HTR-8/SVneo (cell line): ENCODE data around the gene SERINC5.

Source experiments
- DNase-seq: peaks from one replicate; pipeline ENCODE4 v3.0.0; 2011; ENCODE audit warnings: low spot score, mixed read lengths; ENCODE audit not compliant: insufficient read length
- FAIRE-seq: peaks from 2 replicates; lab custom pipeline; 2011; peaks lifted over from hg19 to GRCh38; lab: Jason Lieb, UNC

Gene SERINC5

DNA sequence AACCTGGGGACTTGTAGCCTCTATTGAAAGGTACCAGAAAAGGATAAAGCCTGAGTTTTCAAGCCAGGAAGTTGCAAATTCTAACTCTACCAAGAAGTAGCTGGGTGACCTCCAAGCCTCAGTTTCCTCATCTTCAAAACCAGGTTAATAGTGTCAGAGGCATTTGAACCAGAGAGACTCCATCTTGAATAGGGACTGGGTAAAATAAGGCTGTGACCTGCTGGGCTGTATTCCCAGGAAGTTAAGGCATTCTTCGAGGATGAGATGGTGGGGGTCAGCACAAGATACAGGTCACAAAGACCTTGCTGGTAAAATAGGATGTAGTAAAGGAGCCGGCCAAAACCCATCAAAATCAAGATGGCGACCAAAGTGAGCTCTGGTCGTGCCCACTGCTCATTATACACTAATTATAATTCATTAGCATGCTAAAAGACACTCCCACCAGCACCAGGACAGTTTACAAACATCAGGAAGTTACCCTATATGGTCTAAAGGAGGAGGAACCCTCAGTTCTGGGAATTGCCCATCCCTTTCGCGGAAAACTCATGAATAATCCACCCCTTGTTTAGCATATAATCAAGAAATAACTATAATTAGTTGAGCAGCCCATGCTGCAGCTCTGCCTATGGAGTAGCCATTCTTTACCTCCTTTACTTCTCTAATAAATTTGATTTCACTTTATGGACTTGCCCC, 3.8 kb upstream of the SERINC5 start:
- no peak for FAIRE-seq
- DNase-seq: no peak

DNA sequence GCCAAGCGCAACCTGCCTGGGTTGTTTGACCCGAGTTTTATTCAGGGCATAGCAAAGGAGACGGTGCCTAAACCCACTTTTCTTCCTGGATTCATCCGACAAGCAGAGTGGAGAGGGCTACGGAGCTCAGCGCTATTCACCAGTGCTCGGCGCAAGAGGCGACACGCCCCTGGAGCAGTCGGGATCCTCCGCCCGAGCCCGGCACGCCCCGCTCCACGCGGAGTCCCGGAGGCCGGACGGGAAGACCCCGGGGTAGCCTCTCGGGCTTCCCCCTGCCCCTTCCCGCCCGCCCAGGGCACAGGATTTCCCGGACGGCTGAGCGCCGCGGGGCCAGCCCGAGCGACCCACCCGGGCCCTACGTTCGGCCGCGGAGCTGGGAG, 427 bp downstream of the SERINC5 start:
- FAIRE-seq: no peak
- DNase-seq: peak; percentile 49

DNA sequence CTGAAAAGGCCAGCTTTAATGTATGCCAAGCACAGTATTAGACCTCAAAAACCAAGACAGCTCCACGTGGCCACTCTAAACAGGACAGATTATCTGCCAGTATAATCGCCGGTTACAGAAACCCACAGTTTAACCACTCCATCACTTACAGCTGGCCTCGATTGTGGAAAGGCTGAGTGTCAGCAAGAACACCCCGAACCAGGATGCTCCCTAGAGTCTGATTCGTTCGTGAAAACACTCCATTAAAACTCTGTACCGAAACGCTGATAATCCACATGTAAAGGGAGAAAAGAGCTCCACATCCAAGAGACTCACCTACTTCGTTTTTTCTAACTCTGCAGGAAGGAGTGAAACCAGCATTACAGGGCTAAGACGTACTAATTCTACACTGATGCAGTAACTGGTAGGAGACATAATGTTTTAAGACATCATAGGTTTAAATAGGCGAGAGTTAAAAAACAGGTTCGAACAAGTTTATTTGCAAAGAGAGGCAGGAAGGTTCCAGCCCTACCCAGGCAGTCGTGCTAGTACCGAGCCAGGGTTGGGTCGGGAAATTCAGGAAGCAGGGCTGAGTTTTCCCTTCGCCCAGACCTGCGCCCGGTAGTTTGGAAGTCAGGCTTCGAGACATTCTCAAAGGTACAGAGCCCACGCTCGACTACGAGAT, 949 bp downstream of the SERINC5 start:
- no peak for FAIRE-seq
- DNase-seq: no peak

DNA sequence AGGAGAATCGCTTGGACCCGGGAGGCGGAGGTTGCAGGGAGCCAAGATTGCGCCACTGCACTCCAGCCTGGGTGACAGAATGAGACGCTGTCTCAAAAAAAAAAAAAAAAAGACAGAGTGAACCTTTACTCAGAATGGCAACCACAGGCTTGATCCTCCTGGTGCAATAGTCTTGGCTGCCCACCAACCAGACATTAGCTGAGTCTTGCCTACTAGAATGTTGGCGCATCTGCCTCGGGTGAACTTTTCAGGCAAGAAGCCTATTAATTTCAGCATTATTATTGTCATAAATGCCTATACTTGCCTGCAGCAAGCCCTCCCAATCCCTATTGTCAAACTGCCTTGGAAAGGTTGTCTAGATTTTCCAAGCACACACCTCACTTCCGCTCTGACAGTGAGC, 4.2 kb downstream of the SERINC5 start:
- FAIRE-seq: no peak

DNA sequence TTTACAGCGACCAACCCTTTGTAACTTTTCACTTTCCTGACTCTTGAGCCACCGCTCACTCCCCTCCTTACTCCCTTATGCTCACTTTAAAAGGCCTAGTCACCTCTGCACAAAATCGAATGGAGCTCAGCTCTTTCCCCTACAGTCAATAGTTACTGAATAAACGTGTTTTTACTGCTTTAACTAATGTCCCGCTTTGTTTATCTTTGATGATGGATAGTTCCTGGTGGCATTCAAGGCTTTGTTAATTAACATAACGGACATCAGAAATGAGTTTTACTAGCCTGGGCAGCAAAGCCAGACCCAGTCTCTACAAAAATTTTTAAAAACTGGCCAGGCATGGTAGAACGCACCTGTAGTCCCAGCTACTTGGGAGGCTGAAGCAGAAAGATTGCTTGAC, 5.0 kb downstream of the SERINC5 start:
- DNase-seq: no peak
- FAIRE-seq: no peak

More for the DNA sequence above, 4.2 kb downstream of the SERINC5 start:
- DNase-seq: no peak

DNA sequence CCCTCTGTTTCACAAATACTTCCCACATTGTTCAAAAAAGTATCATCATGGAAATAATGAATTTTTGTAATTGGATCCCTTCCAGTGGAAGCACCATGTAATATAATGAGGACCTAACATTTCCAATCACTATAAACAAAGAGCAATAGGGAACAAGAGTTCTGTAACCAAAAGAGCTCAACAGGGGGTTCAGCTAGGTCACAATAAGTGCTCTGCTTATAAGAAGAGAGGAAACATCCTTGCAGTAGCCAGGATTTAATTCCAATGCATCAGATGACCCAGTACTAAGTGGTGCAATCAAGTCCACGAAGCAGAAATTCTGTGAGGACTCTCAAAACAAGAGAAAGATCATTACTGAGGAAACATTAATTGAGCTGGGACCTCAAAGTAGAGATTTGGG, 5.9 kb downstream of the SERINC5 start:
- FAIRE-seq: no peak
- DNase-seq: no peak

DNA sequence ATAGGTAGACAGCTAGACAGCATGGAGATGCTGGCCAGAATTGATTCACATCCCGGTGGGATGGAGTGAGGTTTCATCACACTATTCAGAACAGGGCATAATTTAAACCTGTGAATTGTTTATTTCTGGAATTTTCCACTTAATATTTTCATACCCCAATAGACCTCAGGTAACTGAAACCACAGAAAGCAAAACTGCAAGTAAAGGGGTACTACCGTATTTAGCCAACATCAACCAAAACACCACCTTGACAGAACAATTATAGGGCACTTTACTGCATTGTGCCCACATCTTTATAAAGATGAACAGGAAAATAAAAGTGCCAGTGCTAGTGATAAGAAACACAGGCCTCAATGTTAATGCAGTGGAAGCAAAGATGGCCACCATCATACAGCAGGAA, 7.5 kb downstream of the SERINC5 start:
- FAIRE-seq: no peak

DNA sequence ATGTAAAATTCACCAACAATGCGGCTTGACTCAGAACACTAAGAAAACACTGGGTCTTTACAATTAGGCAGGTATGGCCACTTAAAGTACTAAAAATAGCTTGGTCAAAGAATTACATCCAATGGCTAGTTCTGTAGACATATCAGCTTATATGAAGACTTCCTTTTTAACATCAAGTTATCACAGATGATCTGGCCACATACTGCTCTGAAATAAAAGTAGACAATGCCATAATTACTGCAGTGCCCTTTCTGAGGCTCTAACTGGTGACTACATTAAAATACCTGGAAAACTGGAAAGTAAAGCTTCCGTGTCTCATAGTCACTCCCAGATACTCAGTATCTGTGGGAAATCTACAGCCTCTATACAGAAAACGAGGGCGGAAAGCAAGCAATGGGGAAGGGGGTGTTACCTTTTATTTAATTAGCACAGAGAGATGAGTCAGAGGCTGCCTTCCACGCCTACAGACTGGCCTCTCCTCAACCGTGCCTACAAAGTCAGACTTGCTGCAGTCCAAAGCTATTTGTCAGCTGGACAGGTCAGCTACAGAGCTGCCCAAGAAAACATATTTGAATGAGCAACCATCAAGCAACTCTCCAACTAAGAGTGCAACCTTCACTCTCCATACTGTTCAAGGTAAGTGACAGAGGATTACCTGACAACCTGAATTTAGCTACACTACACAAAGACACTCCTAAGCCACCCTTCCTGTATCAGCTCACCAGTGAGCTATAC, 8.7 kb downstream of the SERINC5 start:
- peak; percentile 79 for DNase-seq
- no peak for FAIRE-seq

More for the DNA sequence above, 7.5 kb downstream of the SERINC5 start:
- DNase-seq: no peak

DNA sequence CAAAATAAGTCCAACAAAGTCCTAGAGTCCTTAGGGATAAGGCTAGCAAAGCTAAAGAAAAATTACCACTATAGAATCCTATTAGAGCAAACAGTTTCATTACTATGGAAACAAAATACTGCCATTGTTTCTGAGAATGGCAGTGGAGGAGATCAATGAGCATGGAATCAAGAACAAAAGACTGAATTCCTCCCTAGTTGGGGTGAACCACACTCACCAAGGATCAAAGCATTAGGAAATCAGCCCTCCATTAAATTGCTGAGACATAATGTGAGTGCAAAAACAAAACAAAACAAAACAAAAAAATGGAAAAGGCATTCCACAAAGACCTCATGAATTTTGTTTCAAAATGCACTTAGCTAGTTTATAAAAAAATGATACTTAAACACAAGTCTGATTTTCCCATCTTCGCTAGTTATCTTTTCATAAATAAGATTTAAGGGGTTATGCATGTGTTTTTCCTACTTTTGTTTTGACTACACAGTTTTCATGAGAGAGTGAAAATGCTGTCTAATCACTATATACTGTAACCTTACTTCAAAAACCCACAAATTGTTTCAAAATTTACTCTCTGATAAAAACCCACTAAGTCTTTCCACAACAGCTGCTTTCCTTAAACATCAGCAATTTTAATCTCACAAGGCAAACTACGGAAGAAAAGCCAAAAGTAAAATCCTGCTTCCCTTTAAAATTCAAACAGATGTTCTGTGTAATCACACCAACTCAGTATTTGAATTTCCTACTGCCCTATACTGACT, 9.7 kb downstream of the SERINC5 start:
- no peak for DNase-seq
- no peak for FAIRE-seq

DNA sequence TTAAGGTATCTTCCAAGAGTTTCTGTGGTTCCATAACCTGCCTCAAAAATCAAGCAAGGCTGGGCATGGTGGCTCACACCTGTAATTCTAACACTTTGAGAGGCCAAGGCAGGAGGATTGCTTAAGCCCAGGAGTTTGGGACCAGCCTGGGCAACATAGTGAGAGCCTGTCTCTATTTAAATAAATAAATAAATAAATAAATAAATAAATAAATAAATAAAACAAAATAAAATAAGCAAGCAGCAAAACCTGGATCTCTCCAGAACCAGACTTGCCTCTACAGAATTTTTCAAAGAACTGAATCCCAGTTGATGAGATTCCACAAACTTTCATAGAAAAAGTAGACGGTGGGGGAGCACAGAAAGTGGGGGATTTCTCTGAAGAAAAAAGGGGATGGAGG, 12.3 kb downstream of the SERINC5 start:
- DNase-seq (no peak), FAIRE-seq (no peak)

DNA sequence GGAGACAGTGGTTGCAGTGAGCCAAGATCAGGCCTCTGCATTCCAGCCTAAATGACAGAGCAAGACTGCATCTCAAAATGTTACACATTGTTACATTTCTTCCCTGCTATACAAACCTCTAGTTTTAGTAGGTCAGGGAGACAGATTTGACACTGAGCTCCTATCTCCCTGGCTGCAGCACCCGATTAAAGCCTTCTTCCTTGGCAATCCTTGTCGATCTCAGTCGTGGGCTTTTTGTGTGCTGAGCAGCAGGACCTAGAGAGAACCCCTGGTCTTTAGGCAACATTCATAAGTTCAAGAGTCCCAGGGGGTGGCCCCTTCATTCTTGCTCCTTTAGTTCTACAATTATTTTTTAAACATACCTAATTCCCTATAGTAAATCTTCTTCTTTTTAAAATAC, 13.0 kb downstream of the SERINC5 start:
- FAIRE-seq (no peak), DNase-seq (no peak)

DNA sequence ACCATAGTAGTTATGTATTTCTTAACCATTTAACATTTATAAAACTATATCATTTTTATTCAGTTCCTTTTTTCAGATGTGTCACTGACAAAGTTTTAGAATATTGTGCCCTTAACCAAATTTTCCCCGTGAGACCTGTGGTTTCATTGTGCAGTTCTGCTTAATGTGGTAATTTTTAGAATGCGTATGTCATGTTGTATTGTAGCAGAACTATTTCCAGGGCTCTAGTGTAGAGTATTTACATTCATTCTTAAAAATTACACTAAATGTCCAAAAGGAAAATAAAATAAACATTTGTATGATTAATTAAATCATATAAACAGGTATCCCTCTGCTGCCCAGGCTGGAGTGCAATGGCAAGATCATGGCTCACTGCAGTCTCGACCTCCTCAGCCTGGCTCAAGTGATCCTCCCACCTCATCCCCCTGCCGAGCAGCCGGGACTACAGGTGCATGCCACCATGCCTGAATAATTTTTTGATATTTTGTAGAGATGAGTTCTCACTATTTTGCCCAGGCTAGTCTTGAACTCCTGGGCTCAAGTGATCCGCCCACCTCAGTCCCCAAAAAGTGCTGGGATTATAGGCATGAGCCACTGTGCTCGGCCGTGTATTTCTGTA, 15.4 kb downstream of the SERINC5 start:
- DNase-seq: no peak
- FAIRE-seq: no peak

DNA sequence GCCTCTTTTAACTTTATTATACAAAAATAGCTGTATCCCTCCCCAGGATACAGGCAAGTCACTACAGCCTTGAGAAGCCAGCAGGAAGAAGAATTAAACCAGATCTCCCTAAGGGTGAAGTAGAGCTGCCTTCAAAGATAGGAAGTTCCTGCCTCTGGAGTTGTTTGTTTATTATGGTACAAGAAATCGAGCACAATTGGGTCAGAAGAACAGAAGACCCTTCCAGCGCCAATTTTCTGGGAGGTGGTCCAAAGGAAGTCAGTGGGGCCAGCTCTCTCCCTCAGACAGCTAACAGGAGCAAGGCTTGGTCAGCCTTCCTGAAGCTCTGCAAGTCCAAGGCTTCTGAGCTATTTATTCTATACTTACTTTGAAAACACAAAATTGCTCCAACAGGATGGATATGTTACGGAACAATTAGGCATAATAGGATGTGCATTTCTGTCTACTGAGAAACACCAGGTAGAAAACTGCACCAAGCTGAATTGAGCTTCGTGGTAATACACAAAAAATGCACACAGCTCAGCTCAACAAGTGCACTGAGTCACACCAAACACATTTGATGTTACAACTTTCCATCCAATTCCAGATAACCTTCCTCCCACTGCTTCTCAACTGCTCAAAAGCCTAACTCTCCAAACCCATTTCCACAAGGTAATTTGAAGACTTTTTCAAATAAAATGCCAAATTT, 16.0 kb downstream of the SERINC5 start:
- FAIRE-seq (no peak), DNase-seq (no peak)

DNA sequence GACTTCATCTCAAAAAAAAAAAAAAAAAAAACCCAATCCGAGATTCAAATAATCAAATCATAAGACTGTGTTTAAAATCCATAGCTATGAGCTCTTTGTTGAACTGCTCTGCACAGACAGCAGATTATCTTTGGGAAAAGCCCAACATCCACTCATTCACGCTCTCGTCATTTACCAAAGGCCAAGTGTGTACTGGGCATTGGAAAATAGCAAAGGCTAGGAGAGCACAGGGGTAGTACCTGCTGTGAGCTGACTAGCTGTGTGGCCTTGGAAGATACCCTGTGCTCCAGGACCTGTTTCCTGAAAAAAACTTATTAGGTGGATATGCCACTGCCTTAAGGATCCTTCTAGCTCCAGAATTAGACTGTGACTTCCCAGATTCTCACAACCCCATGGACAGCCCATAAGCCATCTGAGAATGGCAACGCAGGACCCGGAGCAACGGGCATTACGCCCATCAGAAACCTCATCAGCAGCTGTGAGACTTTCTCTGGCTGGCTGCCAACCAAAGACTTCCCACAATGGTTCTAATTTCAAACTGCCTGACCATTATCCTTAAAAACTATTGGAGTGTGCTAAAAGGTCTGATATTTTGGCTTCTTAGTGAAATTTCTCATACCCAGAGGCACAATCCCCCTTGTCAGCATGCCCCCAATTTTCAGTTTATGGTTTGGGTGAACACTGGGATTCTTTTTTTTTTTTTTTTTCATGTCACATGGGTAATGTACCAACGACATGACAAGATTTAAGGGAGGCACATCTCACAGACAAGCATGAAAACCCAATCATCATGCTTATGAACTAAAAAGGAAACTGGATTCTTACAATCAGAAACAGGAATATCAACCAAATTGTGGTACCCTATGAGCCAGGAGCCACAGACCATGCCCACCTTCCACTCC, 16.8 kb downstream of the SERINC5 start:
- DNase-seq (no peak), FAIRE-seq (no peak)

DNA sequence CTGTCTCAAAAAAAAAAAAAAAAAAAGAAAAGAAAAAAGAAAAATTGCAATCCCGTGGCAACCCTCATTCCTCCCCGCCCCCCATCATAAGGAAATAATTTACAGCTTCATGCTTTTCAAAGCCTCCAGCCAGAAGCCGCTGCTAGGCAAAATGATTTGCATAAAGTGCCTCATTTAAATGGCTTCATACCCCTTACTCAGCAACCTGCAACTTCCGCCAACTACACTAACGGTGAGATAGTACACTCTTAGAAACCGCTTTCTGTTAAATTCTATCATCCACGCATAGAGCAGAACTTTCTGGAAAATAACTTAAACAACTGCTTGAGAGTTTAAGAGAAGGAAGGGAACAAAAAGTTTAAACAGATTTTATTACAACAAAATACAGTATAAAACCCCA, 17.8 kb downstream of the SERINC5 start:
- DNase-seq: no peak
- FAIRE-seq: no peak

DNA sequence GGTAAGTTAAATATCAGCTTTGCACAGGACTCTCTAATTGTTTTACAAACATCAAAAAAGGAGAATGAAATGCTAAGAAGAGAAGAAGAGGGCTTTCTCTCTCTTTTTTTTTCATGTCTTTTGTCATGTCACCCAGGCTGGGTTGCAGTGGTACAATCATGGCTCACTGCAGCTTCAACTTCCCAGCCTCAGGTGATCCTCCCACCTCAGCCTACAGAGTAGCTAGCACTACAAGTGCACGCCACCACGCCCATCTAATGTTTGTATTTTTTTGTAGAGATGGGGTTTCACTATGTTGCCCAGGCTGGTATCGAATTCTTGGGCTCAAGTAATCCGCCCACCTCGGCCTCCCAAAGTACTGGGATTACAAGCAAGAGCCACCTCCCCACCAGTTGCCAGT, 18.6 kb downstream of the SERINC5 start:
- DNase-seq (no peak), FAIRE-seq (no peak)

DNA sequence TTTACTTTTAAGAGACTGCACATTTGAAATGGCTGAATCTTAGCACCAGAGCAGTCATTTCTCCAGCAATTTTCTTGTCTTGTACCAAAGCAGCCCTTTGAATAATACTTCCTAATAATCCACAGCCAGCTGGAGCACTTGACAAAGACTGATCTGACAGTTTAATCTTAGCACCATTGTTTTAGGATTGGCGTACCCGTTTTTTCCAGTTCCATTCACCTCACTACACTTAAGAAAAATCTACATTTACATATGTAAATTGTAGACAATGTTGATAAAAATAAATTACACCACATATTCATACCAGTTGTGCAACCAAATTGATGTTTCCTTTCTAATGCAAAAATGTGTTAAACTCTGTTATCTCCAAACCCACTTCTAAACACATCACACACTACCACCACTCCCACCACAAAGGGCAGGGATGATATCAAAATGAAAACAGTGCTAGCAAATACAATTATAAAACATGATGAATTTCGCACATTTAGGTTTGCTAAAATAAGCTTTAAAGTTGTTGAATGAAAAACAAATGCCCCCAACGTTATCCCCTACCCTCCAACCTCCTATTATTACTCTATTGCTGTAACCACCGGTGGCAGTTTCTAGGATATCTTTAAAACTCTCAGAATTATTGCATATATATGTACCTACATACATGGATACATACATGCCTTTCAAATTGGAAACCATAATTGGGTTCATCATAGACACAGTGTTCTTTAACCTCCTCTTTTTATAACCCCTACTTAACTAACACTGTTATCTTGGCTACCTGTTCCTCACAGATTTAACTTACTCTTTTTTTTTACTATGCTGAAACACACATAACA, 21.5 kb downstream of the SERINC5 start:
- FAIRE-seq (no peak), DNase-seq (no peak)

DNA sequence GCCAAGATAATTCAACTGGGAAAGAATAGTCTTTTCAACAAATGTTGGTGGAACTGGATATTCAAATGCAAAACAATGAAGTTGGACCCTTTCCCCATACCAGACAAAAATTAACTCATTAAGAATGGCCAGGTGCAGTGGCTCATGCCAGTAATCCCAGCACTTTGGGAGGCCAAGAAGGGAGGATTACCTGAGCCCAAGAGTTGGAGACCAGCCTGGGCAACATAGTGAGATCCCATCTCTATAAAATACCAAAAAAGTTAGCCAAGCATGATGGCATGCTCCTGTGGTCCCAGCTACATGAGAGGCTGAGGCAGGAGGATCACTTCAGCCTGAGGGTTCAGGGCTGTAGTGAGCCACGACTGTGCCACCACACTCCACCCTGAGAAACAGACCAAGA, 24.2 kb downstream of the SERINC5 start:
- FAIRE-seq (no peak), DNase-seq (no peak)
